BE2C (cell line): ENCODE results near the gene IGSF9.

Source experiments
- DNase-seq: peaks from one replicate; pipeline ENCODE4 v3.0.0-alpha.2; 2020
- H3K27me3 ChIP-seq: fragments of 250-450 bp; sonication (Bioruptor Pico); 2 replicates; pipeline ENCODE4 v1.5.1; 2020; ENCODE audit warnings: mild to moderate bottlenecking
- H3K36me3 ChIP-seq: fragments of 250-450 bp; sonication (Bioruptor Pico); 2 replicates; pipeline ENCODE4 v1.5.1; 2020; ENCODE audit warnings: mild to moderate bottlenecking
- H3K4me1 ChIP-seq: fragments of 250-450 bp; sonication (Bioruptor Pico); 2 replicates; pipeline ENCODE4 v1.5.1; 2020
- H3K4me3 ChIP-seq: 2 replicates; pipeline ENCODE4 v1.5.1; 2011; ENCODE audit warnings: low read depth, low read length
- H3K9me3 ChIP-seq: fragments of 250-450 bp; sonication (Bioruptor Pico); 2 replicates; pipeline ENCODE4 v1.5.1; 2020
- TF ChIP-seq, protein P1 (sequence below): IDR thresholded peaks from 2 replicates; pipeline ENCODE4 v1.5.1; 2012; ENCODE audit warnings: mild to moderate bottlenecking, low read depth, low read length

The IGSF9 gene

DNA sequence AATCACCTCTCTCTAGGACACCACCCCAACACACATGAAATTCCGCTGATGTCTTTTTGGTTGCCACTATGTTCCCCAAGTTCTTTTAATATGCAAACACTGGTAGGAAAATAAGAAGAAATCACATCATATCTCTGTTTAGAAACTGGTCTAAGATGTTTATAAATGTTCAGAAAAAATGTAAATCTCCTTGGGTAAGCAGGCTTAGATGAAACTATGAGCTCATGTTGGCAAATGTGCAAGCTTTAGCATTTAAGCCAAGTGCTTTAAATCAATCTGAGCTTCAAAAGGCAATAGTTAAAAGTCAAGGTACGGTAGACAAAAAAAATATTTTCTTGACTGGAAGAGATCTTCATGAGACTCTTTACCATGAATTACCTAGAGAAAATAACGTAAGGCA is 33.8 kb upstream of the IGSF9 start:
- TF ChIP-seq, protein P1, sequence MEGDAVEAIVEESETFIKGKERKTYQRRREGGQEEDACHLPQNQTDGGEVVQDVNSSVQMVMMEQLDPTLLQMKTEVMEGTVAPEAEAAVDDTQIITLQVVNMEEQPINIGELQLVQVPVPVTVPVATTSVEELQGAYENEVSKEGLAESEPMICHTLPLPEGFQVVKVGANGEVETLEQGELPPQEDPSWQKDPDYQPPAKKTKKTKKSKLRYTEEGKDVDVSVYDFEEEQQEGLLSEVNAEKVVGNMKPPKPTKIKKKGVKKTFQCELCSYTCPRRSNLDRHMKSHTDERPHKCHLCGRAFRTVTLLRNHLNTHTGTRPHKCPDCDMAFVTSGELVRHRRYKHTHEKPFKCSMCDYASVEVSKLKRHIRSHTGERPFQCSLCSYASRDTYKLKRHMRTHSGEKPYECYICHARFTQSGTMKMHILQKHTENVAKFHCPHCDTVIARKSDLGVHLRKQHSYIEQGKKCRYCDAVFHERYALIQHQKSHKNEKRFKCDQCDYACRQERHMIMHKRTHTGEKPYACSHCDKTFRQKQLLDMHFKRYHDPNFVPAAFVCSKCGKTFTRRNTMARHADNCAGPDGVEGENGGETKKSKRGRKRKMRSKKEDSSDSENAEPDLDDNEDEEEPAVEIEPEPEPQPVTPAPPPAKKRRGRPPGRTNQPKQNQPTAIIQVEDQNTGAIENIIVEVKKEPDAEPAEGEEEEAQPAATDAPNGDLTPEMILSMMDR = no peak
- H3K27me3 ChIP-seq = peaks cover 28% of the 10 kb centered on the region
- H3K9me3 ChIP-seq = no peaks in the 10 kb centered on the region
- H3K4me1 ChIP-seq = no peaks in the 10 kb centered on the region
- H3K4me3 ChIP-seq = no peak overlapping the region
- no peak for DNase-seq
- no peaks in the 10 kb centered on the region for H3K36me3 ChIP-seq

DNA sequence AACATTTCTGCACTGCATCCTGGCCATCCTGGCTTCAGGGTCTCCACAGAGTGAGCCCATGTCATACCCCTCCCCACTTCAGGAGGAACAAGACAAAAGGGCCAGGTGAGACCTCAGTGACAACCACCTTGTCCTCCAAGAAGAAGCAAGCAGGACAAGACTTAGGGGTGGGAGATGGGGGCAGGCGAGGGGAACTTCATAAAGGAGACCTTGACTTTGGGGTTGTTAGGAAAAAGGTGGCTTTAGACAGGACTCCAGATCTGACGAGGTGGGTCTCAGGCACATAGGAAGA is 32.6 kb upstream of the IGSF9 start:
- H3K36me3 ChIP-seq = no peaks in the 10 kb centered on the region
- H3K4me1 ChIP-seq = no peaks in the 10 kb centered on the region
- H3K4me3 ChIP-seq = no peak overlapping the region
- no peaks in the 10 kb centered on the region for H3K9me3 ChIP-seq
- TF ChIP-seq, protein P1 = no peak
- H3K27me3 ChIP-seq = peaks cover 30% of the 10 kb centered on the region
- no peak for DNase-seq

DNA sequence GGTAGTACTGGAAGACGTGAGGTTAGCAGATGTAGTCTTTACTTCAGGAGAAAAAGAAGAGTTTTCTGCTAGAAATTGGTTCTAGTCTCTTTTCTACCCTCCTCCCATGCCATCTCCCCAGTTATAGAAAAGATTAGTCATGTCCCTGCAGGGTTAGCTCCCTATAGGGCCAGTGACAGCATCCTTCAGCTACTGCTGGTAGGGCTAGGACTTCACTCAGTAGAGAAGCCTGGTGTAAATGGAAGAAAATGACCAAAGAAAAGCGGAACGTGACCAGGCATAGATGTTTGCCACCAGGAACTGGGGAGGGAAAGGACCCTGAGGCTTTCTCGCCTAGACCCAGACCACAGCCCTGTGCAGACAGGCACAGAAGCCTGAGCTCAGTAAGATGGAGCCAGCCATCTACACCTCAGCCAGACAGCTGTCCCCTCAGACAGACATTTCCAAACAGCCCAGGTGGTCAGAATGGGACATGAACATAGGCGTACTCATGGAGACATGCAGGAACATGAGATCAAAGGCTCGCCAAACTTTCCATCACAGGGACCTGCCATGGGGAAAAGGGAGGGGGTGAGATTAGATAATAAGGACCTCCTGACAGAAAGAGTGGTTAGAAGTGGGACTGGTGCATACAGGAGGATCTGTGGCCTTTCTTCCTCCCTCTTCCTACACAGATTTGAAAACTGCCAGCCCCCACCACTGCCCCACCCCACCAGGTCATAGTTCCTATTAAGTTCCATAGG is 32.1 kb upstream of the IGSF9 start:
- DNase-seq = no peak

DNA sequence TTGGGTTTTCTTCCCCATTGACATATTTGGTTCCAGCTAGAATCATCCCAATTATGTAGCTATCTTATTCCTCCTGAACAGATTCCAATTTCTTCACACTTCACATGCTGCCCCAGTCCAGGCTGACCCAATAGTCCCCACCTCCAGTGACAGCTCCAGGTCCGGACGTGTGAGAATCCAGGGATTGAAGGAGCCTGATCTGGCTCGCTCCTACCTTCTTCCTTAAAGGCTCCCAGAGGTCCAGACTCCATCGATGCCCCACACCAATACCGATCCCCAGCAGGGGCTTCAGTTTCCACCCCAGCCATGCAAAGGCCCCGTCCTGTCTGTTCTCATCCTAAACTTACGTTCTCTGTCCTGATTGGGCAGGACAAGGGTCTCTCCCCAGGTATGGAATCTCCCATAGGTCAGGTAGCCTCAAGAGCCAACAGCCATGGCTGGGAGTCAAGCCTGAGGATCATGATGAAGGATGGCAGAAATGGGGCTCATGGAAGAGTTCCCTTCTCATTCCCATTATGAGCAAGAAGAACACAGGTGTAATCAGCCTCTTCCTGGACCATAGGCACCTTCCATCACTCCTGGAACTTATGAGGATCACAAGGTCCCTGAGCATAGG is 29.0 kb upstream of the IGSF9 start:
- TF ChIP-seq, protein P1 = no peak
- Histone ChIP-seq H3K9me3 (no peaks in the 10 kb centered on the region), H3K27me3 (peaks cover 25% of the 10 kb centered on the region), H3K4me1 (no peaks in the 10 kb centered on the region), H3K36me3 (no peaks in the 10 kb centered on the region), H3K4me3 (no peak overlapping the region)
- no peak for DNase-seq

More for the DNA sequence above, 32.1 kb upstream of the IGSF9 start:
- Histone ChIP-seq H3K9me3 (no peaks in the 10 kb centered on the region), H3K4me3 (no peak overlapping the region), H3K27me3 (peaks cover 30% of the 10 kb centered on the region), H3K36me3 (no peaks in the 10 kb centered on the region), H3K4me1 (no peaks in the 10 kb centered on the region)
- TF ChIP-seq, protein P1 = no peak

DNA sequence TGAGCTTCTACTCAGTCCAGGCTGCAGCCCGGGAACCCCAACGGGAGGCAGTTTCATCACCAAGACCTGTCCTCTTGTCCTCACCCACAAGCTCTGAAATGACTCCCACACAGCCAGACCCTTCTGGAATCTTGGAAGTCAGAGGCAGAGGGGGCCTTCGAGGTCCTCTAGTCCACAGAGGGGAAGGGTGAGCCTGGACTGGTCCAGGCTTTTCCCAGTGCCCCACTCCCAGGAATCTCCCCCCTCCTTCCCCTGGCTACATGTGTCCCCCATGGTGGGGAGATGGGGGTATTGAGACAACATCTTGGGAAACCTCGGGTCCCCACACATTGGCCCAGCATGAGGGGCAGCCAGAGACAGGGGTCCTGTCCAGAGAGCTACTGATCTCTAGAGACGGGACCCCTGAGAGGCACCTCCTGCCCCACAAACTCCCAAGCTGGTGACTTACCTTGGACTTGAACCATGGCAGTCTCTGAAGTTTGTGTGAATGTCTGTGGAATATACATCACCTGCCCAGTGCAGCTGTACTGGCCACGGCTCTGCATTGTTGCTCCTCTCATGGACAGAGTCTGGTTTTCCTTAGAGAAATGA is 28.0 kb upstream of the IGSF9 start:
- no peak for DNase-seq
- H3K4me1 ChIP-seq = no peaks in the 10 kb centered on the region
- TF ChIP-seq, protein P1 = no peak
- no peaks in the 10 kb centered on the region for H3K9me3 ChIP-seq
- H3K36me3 ChIP-seq = no peaks in the 10 kb centered on the region
- no peak overlapping the region for H3K4me3 ChIP-seq
- H3K27me3 ChIP-seq = peaks cover 19% of the 10 kb centered on the region
